VCaP (cell line): ENCODE results near the gene TXNRD2.

Experiments used
- H3K27ac ChIP-seq: fragments of 450-650 bp; 2 replicates; pipeline ENCODE4 v1.5.1; 2017
- CTCF ChIP-seq: fragments of 450-650 bp; conservative IDR thresholded peaks from 2 replicates; pipeline ENCODE4 v1.5.1; 2017; ENCODE audit warnings: mild to moderate bottlenecking, moderate library complexity

Gene TXNRD2

GRCh38 chr22:19959587-19960490, 18.2 kb upstream of the TXNRD2 start:
- no peak for TF ChIP-seq CTCF
- H3K27ac ChIP-seq = no peak overlapping the region

DNA sequence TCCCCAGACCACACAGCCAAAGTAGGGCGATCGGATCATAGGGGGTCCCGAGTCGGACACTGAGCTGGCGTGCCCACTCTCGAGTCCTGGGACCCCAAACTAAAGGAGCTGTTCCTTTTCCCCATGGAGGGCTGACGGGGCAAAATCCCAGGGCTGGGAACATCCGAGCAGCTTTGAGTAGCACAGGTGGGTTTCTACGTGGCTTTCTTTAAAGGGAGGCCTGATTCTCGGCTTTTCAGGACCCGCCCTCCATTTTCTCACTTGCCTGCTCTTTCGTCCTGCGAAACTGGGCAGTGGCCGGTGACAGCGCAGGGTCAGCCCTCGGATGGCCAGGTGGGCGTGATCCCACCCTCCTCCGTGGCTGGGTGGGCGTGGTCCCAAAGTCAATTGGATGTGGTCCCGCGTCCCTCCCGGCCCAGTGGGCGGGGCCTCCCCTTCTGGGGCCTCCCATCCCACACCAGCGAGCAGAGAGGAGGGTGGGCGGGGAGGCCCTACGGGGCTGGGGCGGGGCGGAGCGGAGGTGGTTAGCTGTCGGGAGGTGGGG, 17.5 kb upstream of the TXNRD2 start:
- no peak for TF ChIP-seq CTCF
- H3K27ac ChIP-seq = no peak overlapping the region

GRCh38 chr22:19958083-19959042, 16.7 kb upstream of the TXNRD2 start:
- no peak for TF ChIP-seq CTCF

GRCh38 chr22:19957445-19957844, 15.8 kb upstream of the TXNRD2 start:
- TF ChIP-seq CTCF = no peak
- H3K27ac ChIP-seq = no peak overlapping the region

More at GRCh38 chr22:19958083-19959042, 16.7 kb upstream of the TXNRD2 start:
- no peak overlapping the region for H3K27ac ChIP-seq

GRCh38 chr22:19955241-19956128, 13.9 kb upstream of the TXNRD2 start:
- no peak overlapping the region for H3K27ac ChIP-seq
- no peak for TF ChIP-seq CTCF

- no peak for TF ChIP-seq CTCF
- no peak overlapping the region for H3K27ac ChIP-seq
Observed at GRCh38 chr22:19951346-19951745, 9.7 kb upstream of the TXNRD2 start.
